Endothelial cell of umbilical vein (primary cell): ENCODE results near the gene IBA57. TPM values are rescaled to one million over a fixed set of nuclear protein-coding genes. Genes with fewer than 3 reads are reported as not detected.

Source experiments
- BruUV-seq: library from RNA; stranded (reverse); fragments of 400-500 nt; replicated peaks from 2 replicates; lab custom pipeline; 2021; lab: Mats Ljungman, UMichigan
- CTCF ChIA-PET: fragments of 300-600, 350-600 bp; sonication (Branson Sonifier 250); formaldehyde crosslinking; loops from one replicate; lab custom pipeline; 2021; ENCODE audit warnings: antibody characterized with exemption, inconsistent platforms; lab: Charles Lee
- POLR2A ChIA-PET: fragments of 300-600, 350-600 bp; sonication (Branson Sonifier 250); formaldehyde crosslinking; loops from one replicate; lab custom pipeline; 2021; ENCODE audit warnings: antibody characterized with exemption, inconsistent platforms; lab: Charles Lee
- DNase-seq: peaks from one replicate; pipeline ENCODE4 v3.0.0-alpha.2; 2011; ENCODE audit warnings: low read depth, low spot score
- FAIRE-seq: peaks from 2 replicates; lab custom pipeline; 2011; peaks lifted over from hg19 to GRCh38; lab: Jason Lieb, UNC
- H2AFZ ChIP-seq: 2 replicates; pipeline ENCODE4 v1.6.0; 2012; ENCODE audit warnings: low read depth, low read length, control low read depth, inconsistent platforms
- H3K27ac ChIP-seq: 2 replicates; pipeline ENCODE4 v1.5.1; 2011; ENCODE audit warnings: low read depth, mild to moderate bottlenecking, control low read depth, low read length, moderate library complexity; ENCODE audit not compliant: insufficient read depth
- H3K27me3 ChIP-seq, 2 experiments: 2 replicates each; pipeline versions ENCODE4 v1.6.0 to v1.6.1; 2011; ENCODE audit warnings: low read length in 2 of 2, mixed read lengths in 1 of 2; ENCODE audit not compliant: control insufficient read depth in 2 of 2, insufficient read depth in 2 of 2
- H3K36me3 ChIP-seq, 2 experiments: 2 replicates in 1 of 2; 3 replicates in 1 of 2; pipeline ENCODE4 v1.5.1; 2011; ENCODE audit warnings: low read length in 2 of 2, mild to moderate bottlenecking in 1 of 2, moderate library complexity in 1 of 2; ENCODE audit not compliant: control insufficient read depth in 2 of 2, insufficient read depth in 2 of 2; ENCODE audit errors: extremely low read depth in 1 of 2
- H3K4me1 ChIP-seq: 3 replicates; pipeline ENCODE4 v1.5.1; 2011; ENCODE audit warnings: mild to moderate bottlenecking, low read length; ENCODE audit not compliant: control insufficient read depth, insufficient read depth; ENCODE audit errors: extremely low read depth
- H3K4me2 ChIP-seq: 2 replicates; pipeline ENCODE4 v1.6.1; 2011; ENCODE audit warnings: low read length, control low read depth, mixed read lengths; ENCODE audit not compliant: insufficient read depth
- H3K4me3 ChIP-seq, 3 experiments: fragments of 200-600 bp in 1 of 3; sonication (generic), shearing (Covaris generic) in 1 of 3; replicated peaks in 1 of 3; 2 replicates each; pipeline ENCODE4 v1.5.1; 2011 to 2016; ENCODE audit warnings: control low read depth in 3 of 3, low read length in 3 of 3, mild to moderate bottlenecking in 2 of 3, inconsistent platforms in 1 of 3, low read depth in 1 of 3, moderate library complexity in 1 of 3; ENCODE audit not compliant: insufficient read depth in 1 of 3
- H3K79me2 ChIP-seq: 2 replicates; pipeline ENCODE4 v1.6.0; 2012; ENCODE audit warnings: low read length, inconsistent platforms; ENCODE audit not compliant: control insufficient read depth, insufficient read depth
- H3K9ac ChIP-seq: replicated peaks from 2 replicates; pipeline ENCODE3; 2011; ENCODE audit warnings: low read length, control low read depth; ENCODE audit not compliant: insufficient read depth; ENCODE audit errors: extremely low read depth
- H3K9me1 ChIP-seq: replicated peaks from 3 replicates; pipeline ENCODE4 v1.6.0; 2011; ENCODE audit warnings: mild to moderate bottlenecking, low read length; ENCODE audit not compliant: control insufficient read depth, insufficient read depth; ENCODE audit errors: extremely low read depth
- H3K9me3 ChIP-seq: replicated peaks from 2 replicates; pipeline ENCODE4 v1.5.1; 2012; ENCODE audit warnings: low read length, inconsistent platforms; ENCODE audit not compliant: control insufficient read depth, insufficient read depth
- H4K20me1 ChIP-seq: replicated peaks from 2 replicates; pipeline ENCODE3; 2011; ENCODE audit warnings: mild to moderate bottlenecking, low read length; ENCODE audit not compliant: control insufficient read depth, insufficient read depth; ENCODE audit errors: extremely low read depth
- CTCF ChIP-seq, 2 donors: IDR thresholded peaks; 1 replicate in 1 of 2; 2 replicates in 1 of 2; pipeline ENCODE4 v1.5.1; 2011; ENCODE audit warnings: low read length in 2 of 2, mild to moderate bottlenecking in 2 of 2, moderate library complexity in 2 of 2, control low read depth in 1 of 2, inconsistent platforms in 1 of 2, low read depth in 1 of 2; ENCODE audit not compliant: insufficient read depth in 1 of 2; ENCODE audit errors: extremely low read depth in 1 of 2
- EZH2 ChIP-seq: IDR thresholded peaks from 2 replicates; pipeline ENCODE4 v1.6.1; 2012; ENCODE audit warnings: borderline replicate concordance, low read depth, mild to moderate bottlenecking, moderate library complexity, low read length, inconsistent platforms; ENCODE audit not compliant: severe bottlenecking
- FOS ChIP-seq: IDR thresholded peaks from 2 replicates; pipeline ENCODE4 v1.6.1; 2011; ENCODE audit warnings: mild to moderate bottlenecking, low read length, moderate library complexity, borderline replicate concordance; ENCODE audit not compliant: insufficient read depth
- GATA2 ChIP-seq: IDR thresholded peaks from 2 replicates; pipeline ENCODE4 v1.7.0; 2011; ENCODE audit warnings: low read depth, mild to moderate bottlenecking, moderate library complexity, mixed read lengths, low read length; ENCODE audit not compliant: insufficient read length, insufficient read depth
- JUN ChIP-seq: IDR thresholded peaks from 2 replicates; pipeline ENCODE4 v1.6.1; 2011; ENCODE audit warnings: borderline replicate concordance, low read depth; ENCODE audit not compliant: insufficient read length, insufficient read depth
- MAX ChIP-seq: IDR thresholded peaks from 2 replicates; pipeline ENCODE4 v1.6.1; 2011; ENCODE audit not compliant: insufficient read depth, insufficient read length
- MYC ChIP-seq: IDR thresholded peaks from one replicate; pipeline ENCODE4 v1.6.1; 2011; ENCODE audit warnings: mild to moderate bottlenecking, low read depth, low read length
- POLR2A ChIP-seq: IDR thresholded peaks from 2 replicates; pipeline ENCODE4 v1.6.1; 2012; ENCODE audit warnings: low read depth, mild to moderate bottlenecking, control low read depth, low read length
- POLR2AphosphoS5 ChIP-seq: IDR thresholded peaks from 2 replicates; pipeline ENCODE4 v1.6.1; 2012; ENCODE audit warnings: low read depth, mild to moderate bottlenecking, control low read depth, low read length, moderate library complexity; ENCODE audit not compliant: insufficient read depth
- dilution Hi-C: fragments of 300-500 bp; cut with MboI; formaldehyde crosslinking; loops from one replicate; pipeline ENCODE4 v1.15.0; 2019; ENCODE audit warnings: low sequenced_read_pairs; ENCODE audit not compliant: extremely low pct_ligation_motif_present
- intact Hi-C: fragments of 100-400 bp; cut with micrococcal nuclease; formaldehyde crosslinking; loops from one replicate; pipeline ENCODE4 v1.10.0; 2022
- polyA plus RNA-seq, 4 experiments: library from polyadenylated mRNA; depleted of rRNA in 3 of 4; stranded (reverse) in 3 of 4; unstranded in 1 of 4; fragments of >200 nt; gene quantifications; 2 replicates each; pipeline versions ENCODE4 v1.2.1 to v1.2.3, GENCODE V29; 2011 to 2012; ENCODE audit warnings: missing spikeins in 1 of 4
- total RNA-seq: library from RNA; stranded (reverse); gene quantifications from 2 replicates; pipeline ENCODE4 v1.2.3, GENCODE V29; 2021

Gene IBA57
- total and polyA plus RNA-seq, 2 donors (not counting 3 experiments of a cell fraction or from before 2014, with no cell fraction given): 3.4 to 7.7 TPM

- Histone ChIP-seq H4K20me1 (no peaks in the 10 kb centered on the region), H3K79me2 (no peaks in the 10 kb centered on the region), H2AFZ (no peak overlapping the region), H3K4me1 (no peaks in the 10 kb centered on the region), H3K27ac (no peak overlapping the region), H3K4me3 (no peak overlapping the region), H3K36me3 (no peaks in the 10 kb centered on the region), H3K4me2 (no peak overlapping the region), H3K9me1 (no peaks in the 10 kb centered on the region), H3K9ac (no peak overlapping the region), H3K27me3 (no peaks in the 10 kb centered on the region), H3K9me3 (no peaks in the 10 kb centered on the region)
- DNase-seq (no peak), FAIRE-seq (no peak)
- dilution Hi-C loops: no loop called here
- intact Hi-C loops: no loop called here
- no TSS peak for BruUV-seq
- TF ChIP-seq FOS (no peak), MAX (no peak), POLR2AphosphoS5 (no peak), POLR2A (no peak), MYC (no peak), CTCF (IDR thresholded peaks at IDR 0.05; ENCODE audit: extremely low read depth in 1 of 2, insufficient read depth in 1 of 2, low read depth in 1 of 2, low read length in 2 of 2) (no peak), JUN (no peak), EZH2 (no peak), GATA2 (no peak)
- ChIA-PET POLR2A (no interaction called here), CTCF (interaction anchor here (0.7 kb wide), 1 partner anchor 192 kb away, joined by 3 read pairs; no protein-coding TSS in a partner anchor)
Observed at GRCh38 chr1:228190182-228190581, 24.6 kb downstream of the IBA57 start.
